Ovary (tissue), 3 donors: Measurements from ENCODE around the gene PLCL1.

Source experiments
- POLR2A ChIP-seq: fragments of 450-650 bp; IDR thresholded peaks from one replicate; pipeline ENCODE4 v1.6.1; 2017; ENCODE audit warnings: antibody characterized with exemption, mild to moderate bottlenecking, moderate library complexity
- TF ChIP-seq, protein P1 (sequence below), 3 donors: fragments of 450-650 bp in 2 of 3; fragments of 200-600 bp in 1 of 3; IDR thresholded peaks; one replicate each; pipeline versions ENCODE4 v1.5.1 to v1.8.0; 2016 to 2022; ENCODE audit warnings: antibody characterized with exemption in 3 of 3, mild to moderate bottlenecking in 1 of 3
- donor health status: DM: no; HTN: no; CAD: no.

DNA sequence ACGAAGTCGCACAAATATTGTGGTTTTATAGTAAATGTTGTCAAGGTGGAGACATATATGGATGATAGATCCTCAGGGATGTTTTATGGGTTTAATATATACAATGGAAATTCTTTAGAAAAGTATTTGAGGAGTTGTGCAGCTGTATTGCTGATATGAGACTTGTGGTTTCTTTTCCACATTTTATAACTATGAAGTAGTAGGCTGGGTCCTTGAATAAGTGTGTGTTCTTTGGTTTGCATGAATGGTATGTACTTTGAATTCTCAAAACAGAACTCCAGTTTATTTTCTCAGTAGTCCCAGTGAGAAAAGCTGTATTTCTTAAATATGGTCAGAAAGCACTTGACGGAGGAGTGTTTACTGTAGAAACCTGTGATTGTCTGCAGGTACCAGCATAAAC is 42.4 kb downstream of the PLCL1 start:
- no peak for TF ChIP-seq POLR2A
- TF ChIP-seq, protein P1, sequence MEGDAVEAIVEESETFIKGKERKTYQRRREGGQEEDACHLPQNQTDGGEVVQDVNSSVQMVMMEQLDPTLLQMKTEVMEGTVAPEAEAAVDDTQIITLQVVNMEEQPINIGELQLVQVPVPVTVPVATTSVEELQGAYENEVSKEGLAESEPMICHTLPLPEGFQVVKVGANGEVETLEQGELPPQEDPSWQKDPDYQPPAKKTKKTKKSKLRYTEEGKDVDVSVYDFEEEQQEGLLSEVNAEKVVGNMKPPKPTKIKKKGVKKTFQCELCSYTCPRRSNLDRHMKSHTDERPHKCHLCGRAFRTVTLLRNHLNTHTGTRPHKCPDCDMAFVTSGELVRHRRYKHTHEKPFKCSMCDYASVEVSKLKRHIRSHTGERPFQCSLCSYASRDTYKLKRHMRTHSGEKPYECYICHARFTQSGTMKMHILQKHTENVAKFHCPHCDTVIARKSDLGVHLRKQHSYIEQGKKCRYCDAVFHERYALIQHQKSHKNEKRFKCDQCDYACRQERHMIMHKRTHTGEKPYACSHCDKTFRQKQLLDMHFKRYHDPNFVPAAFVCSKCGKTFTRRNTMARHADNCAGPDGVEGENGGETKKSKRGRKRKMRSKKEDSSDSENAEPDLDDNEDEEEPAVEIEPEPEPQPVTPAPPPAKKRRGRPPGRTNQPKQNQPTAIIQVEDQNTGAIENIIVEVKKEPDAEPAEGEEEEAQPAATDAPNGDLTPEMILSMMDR (IDR thresholded peaks at IDR 0.05), result no peak
